ENCODE data around the gene CDK9.
A peak's percentile ranks its signal among the peaks of the same experiment; 100 is the strongest.

The CDK9 gene

DNA sequence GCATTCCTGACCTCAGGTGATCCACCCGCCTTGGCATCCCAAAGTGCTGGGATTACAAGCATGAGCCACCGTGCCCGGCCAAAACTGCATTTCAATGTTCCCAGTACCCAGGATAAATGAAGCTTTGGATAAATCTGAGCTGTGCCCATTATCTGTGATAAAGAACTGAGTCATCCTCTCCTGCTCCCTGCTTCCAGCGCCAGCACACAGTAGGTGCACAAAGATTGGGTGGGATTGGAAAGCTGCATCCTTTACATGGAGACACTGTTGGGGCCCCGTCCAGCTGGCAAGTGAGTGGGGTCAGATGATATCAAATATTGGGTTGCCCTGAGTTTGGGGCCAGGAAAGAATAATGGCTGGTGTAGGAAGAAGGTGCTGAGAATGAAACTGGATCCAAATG is 24.8 kb upstream of the CDK9 start:
- Histone ChIP-seq H3K27me3 (no peaks in the 10 kb centered on the region), H3K36me3 (no peaks in the 10 kb centered on the region), H3K4me1 (peaks cover 15% of the 10 kb centered on the region), H3K4me3 (ENCODE audit: low read depth, low read length) (no peak overlapping the region), H3K9me3 (no peaks in the 10 kb centered on the region)
- no peak for DNase-seq
- TF ChIP-seq, protein P1, sequence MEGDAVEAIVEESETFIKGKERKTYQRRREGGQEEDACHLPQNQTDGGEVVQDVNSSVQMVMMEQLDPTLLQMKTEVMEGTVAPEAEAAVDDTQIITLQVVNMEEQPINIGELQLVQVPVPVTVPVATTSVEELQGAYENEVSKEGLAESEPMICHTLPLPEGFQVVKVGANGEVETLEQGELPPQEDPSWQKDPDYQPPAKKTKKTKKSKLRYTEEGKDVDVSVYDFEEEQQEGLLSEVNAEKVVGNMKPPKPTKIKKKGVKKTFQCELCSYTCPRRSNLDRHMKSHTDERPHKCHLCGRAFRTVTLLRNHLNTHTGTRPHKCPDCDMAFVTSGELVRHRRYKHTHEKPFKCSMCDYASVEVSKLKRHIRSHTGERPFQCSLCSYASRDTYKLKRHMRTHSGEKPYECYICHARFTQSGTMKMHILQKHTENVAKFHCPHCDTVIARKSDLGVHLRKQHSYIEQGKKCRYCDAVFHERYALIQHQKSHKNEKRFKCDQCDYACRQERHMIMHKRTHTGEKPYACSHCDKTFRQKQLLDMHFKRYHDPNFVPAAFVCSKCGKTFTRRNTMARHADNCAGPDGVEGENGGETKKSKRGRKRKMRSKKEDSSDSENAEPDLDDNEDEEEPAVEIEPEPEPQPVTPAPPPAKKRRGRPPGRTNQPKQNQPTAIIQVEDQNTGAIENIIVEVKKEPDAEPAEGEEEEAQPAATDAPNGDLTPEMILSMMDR (IDR thresholded peaks at IDR 0.05; ENCODE audit: low read depth, low read length), result no peak

DNA sequence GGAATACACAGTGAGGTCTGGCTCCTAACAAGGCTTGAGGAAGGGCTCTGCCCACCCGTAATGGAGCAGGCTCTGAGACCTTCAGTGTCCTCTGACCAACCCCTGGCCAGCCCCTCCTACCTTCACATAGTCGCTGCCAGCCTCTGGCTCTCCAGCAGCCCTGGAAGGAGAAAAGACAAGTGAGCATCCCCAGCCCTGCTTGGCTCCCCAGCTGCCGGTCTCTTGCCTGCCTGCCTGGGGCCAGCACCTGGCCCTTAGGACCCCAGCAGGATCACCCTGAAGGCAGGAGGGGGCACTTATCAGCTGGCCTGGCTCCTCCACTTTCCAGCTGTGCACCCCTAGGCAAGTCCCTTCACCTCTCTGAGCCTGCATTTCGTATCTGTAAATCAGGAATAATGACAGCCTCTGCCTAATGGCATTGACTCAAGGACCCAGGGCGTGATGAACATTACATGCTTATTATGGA is 24.3 kb upstream of the CDK9 start:
- no peaks in the 10 kb centered on the region for H3K36me3 ChIP-seq
- H3K9me3 ChIP-seq, result no peaks in the 10 kb centered on the region
- H3K27me3 ChIP-seq, result no peaks in the 10 kb centered on the region
- peaks cover 15% of the 10 kb centered on the region for H3K4me1 ChIP-seq
- DNase-seq, result peak; percentile 67
- H3K4me3 ChIP-seq (ENCODE audit: low read depth, low read length), result no peak overlapping the region
- TF ChIP-seq, protein P1 (IDR thresholded peaks at IDR 0.05; ENCODE audit: low read depth, low read length), result no peak

DNA sequence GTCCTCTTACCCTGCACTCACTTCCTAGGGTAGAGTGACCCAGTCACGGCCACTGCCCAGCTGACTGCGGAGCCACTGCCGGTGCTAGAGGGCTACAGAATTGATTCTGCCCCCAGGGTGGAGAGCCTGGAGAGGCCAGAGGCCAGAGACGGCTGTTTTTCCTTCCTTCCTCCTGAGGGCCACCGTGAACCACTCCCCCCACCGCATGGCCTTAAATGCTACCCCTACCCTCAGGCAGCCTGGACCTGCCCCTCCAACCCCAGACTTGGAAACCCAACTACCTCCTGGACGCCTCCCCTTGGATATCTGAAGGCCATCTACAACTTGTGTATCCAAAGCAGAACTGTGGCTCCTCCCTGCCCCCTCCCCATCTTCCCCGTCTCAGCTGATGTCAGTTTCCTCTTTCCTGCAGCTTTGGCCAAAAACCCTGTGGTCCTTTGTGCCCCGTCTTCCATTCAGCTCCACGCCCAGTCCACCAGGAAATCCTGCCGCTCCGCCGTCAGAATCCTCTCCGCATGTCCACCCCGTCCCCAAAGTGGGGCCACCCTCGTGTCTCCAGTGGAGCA is 23.6 kb upstream of the CDK9 start:
- H3K9me3 ChIP-seq, result no peaks in the 10 kb centered on the region
- no peak for DNase-seq
- peaks cover 15% of the 10 kb centered on the region for H3K4me1 ChIP-seq
- no peaks in the 10 kb centered on the region for H3K36me3 ChIP-seq
- no peaks in the 10 kb centered on the region for H3K27me3 ChIP-seq
- H3K4me3 ChIP-seq (ENCODE audit: low read depth, low read length), result no peak overlapping the region
- TF ChIP-seq, protein P1 (IDR thresholded peaks at IDR 0.05; ENCODE audit: low read depth, low read length), result no peak

DNA sequence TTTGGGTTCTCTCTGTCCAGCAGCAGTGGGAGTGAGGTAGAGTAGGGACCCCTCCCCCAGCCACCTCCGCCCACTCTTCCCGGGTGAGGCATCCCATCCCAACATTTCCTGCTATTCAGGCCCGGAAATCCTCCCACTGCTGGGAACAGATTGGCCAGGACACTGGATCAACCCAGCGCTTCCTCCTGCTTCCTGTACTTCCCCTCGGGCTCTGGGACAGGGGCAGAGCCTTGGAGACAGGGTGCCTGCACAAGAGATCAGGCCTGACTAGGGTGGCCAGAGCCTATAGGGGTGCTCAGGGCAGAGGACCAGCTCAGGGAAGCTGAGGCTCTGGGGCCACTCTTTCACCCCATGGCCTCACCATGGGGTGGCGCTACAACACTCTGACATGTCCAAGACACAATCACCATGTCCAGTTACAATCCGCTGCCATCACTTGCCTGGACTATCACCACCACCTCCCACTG is 21.9 kb upstream of the CDK9 start:
- H3K27me3 ChIP-seq, result no peaks in the 10 kb centered on the region
- H3K4me3 ChIP-seq (ENCODE audit: low read depth, low read length), result no peak overlapping the region
- no peaks in the 10 kb centered on the region for H3K36me3 ChIP-seq
- H3K4me1 ChIP-seq, result peaks cover 18% of the 10 kb centered on the region
- TF ChIP-seq, protein P1 (IDR thresholded peaks at IDR 0.05; ENCODE audit: low read depth, low read length), result peak; percentile 41
- DNase-seq, result no peak
- H3K9me3 ChIP-seq, result no peaks in the 10 kb centered on the region

DNA sequence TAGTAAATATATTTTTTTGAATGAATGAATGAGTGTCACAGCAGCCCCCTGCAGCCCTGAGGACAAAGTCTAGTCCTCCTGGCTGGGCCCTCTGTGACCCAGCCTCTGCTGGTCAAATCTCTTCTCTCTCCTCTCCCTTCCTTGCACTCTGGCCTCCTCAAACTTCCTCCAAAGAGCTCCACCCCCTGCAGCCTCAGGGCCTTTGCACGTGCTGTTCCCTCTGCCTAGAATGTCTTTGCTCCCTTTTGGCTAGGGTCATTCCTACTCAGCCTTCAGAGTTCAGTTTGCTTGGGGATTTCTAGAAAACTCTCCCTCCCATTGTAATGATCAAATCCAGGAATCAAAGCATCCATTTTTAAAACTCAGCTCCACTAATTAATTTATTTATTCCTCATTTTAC is 20.4 kb upstream of the CDK9 start:
- Histone ChIP-seq H3K27me3 (no peaks in the 10 kb centered on the region), H3K4me3 (ENCODE audit: low read depth, low read length) (no peak overlapping the region), H3K4me1 (peaks cover 18% of the 10 kb centered on the region), H3K9me3 (no peaks in the 10 kb centered on the region), H3K36me3 (no peaks in the 10 kb centered on the region)
- TF ChIP-seq, protein P1 (IDR thresholded peaks at IDR 0.05; ENCODE audit: low read depth, low read length), result no peak
- DNase-seq, result no peak

DNA sequence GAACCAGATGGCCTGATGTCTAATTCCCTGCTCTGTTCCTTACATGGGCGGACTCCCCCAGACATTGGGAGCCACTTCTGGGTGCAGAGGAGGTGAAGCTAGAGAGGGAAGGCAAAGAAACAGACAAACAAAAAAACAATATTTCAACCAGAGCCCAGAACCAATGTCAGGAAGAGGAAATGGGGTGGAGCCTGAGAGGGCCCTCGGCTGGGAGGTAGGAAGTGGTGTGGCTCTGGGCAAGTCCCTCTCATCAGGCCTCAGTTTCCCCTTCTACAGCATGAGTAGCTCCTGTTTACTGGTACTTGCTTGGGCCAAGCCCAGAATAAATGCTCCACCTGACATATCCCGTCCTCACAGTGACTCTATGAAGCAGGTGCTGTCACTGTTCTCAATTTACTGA is 18.4 kb upstream of the CDK9 start:
- no peak for DNase-seq
- TF ChIP-seq, protein P1 (IDR thresholded peaks at IDR 0.05; ENCODE audit: low read depth, low read length), result no peak
- Histone ChIP-seq H3K27me3 (no peaks in the 10 kb centered on the region), H3K4me1 (peaks cover 10% of the 10 kb centered on the region), H3K36me3 (no peaks in the 10 kb centered on the region), H3K4me3 (ENCODE audit: low read depth, low read length) (no peak overlapping the region), H3K9me3 (no peaks in the 10 kb centered on the region)

Data from BE2C (cell line).